Left colon (tissue), 2 donors: ENCODE measurements around the gene ABCG2. TPM values are rescaled to one million over a fixed set of nuclear protein-coding genes. Genes with fewer than 3 reads are reported as not detected.

Source experiments
- ATAC-seq: fragments of 200-7000 bp; cut with Tn5 transposase; one replicate; pipeline ENCODE4 v1.9.1; 2020; ENCODE audit warnings: mild to moderate bottlenecking, moderate library complexity
- DNase-seq, 2 donors: peaks; one replicate each; pipeline ENCODE4 v3.0.0-alpha.2; 2020
- intact Hi-C, 2 donors: fragments of 100-400 bp; cut with DNase I in 1 of 2; cut with micrococcal nuclease in 1 of 2; formaldehyde crosslinking; loops; one replicate each; pipeline versions ENCODE4 v1.11.2 to v1.14.0; 2022; cut with DNase I, micrococcal nuclease
- long read RNA-seq: library from polyadenylated mRNA; unstranded; transcript quantifications from one replicate; pipeline ENCODE4 v2.0.0, GENCODE V29; 2021
- total RNA-seq, 2 donors: library from RNA; stranded (reverse); fragmentation: NEBNext Ultra II Directional; extraction: Animal tissue kit (Norgen Biotek cat#: 25700); gene quantifications; one replicate each; pipeline ENCODE4 v1.2.1, GENCODE V29; 2021
- donor health status: DM: no; HTN: no; CAD: no.
- donor health status: DM: yes; HTN: yes; CAD: no.

ABCG2 gene
- total RNA-seq: 10 to 100 TPM; 32.5 to 36.2 TPM
- long read RNA-seq, full-length matches to known transcripts: 59 of 133 reads
- long read RNA-seq, partial matches to known transcripts: 8 of 133 reads
- long read RNA-seq, other reads (novel, unspliced or antisense): 66 of 133 reads

DNA sequence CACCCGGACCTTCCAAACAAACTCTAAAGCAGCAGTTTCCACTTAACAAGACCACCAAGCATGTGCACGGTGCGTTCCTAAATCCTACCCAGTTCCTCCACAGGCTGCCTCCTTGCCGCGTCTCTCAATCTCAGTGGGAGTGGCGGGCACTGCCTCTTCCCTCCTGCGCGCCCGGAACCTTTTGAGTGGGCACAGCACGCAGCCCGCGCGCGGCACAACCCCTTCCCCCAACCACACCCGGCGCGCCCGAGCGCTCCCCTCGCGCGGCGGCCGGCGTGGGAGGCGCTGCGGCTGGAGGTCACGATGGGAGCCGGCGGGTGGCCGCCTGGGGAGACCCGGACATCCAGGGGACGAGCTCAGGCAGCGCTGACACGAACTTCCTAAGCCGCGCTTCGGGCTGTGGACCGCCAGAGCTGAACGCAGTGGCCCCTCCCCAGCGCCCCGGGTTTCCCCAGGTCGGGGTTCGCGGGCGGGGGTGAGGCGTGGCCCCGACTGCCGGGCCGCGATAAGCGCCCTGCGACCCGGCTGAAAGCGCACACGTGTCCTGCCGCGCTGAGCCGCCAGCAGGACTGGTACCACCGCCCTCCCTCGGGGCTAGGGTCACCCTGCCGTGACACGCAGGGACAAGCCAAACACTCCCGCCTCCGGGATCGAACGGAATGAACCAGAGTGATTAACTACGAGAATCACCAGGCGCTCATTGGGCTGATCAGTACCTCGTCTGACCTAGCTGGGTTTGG is at the start of gene ABCG2:
Gene ABCG2 (minus strand): TSS at position 151 of the 740 bp plus-strand sequence. CDS start 18,644 bp downstream, outside the sequence.
- ATAC-seq (peak; percentile 81), DNase-seq (peak; percentile 36 to 46)
- intact Hi-C loops: no loop called here

DNA sequence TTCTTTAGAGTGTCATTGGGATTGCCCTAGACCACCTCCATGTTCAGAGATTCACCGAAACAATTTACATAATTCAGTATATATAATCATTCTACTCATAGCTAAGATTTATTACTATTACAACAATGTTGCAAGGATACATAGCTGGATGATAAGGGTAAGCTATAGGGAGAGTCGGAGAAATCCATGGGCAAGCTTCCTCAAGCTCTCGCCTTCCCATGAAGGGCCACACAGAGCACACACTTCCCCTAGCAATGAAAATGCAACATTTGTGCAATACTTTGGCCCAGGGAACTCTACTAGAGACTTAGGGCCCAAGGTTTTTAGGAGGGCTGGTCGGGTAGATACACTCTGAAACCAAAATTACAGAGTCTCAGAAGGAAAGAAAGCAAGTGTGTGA is 49.7 kb upstream of the ABCG2 start:
- intact Hi-C loops: no loop called here
- DNase-seq (no peak), ATAC-seq (no peak)

DNA sequence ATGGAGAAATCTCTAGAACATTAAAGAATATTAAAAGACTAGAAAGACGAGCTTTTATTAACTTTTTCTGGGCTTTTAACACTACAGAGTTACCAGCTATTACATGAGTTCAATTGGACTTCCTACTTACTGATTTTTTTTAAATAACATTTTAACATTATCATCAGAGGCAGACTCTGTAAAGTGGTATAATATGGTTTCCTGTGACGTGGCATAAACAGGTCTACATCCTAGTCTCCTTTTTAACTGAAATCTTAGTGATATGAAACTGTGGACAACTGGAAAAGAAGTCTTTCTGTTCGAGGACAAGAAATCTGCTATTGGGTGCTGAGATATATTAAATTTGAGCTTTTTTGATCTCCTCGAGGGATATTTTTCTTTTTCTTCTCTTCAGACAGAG is 48.7 kb upstream of the ABCG2 start:
- intact Hi-C loops: no loop called here
- no peak for DNase-seq
- ATAC-seq: no peak

DNA sequence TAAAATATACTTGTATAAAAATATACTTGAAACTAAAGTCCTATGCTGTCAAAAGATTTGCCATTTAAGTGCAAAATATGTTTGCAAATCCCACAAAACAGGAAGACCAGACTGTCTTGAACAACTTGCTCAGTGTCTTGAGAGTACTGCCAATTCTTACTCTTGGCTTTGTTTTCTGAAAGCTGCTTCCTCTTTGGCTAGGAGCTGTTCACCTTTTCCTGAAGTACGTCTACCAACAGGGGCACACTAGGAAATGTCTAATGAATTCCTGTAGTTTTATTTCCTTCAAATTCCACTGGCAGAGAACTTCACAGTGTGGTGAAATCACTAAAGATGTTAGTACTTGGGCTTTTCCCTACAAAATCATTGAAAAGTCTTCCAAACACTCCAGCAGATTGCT is 46.4 kb upstream of the ABCG2 start:
- intact Hi-C loops: no loop called here
- peak; percentile 68 for ATAC-seq
- no peak for DNase-seq

DNA sequence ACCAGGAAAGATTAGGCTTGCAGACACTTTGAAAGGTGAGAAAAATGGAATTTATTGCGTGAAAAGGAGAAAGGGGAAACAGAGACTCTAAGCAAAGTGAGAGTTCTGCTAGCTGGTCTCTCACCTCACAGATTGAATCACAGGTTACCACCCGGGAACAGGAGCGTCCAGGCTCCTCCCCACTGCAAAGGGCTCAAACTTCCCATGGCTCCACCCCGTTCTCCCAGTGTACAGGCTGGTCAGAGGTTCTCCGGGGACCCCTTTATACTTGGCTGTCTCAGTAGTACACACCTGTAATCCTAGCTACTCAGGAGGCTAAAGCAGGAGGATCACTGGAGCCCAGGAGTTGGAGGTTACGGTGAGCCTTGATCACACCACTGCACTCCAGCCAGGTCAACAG is 44.0 kb upstream of the ABCG2 start:
- no peak for ATAC-seq
- intact Hi-C loops: no loop called here
- no peak for DNase-seq

DNA sequence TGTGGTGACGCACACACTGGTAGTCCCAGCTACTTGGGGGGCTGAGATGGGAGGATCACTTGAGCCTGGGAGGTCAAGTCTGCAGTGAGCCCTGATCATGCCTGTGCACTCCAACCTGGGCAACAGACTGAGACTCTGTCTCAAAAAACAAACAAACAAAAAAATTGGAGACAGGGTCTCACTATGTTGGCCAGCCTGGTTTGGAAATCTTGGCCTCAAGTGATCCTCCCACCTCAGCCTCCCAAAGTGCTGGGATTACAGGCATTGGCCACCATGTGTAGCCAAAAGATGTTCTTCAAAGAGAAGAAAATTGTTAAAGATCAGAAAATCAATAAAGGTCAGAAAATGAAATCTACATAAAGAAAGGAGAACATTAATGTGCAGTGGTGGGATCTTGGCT is 41.7 kb upstream of the ABCG2 start:
- no peak for ATAC-seq
- intact Hi-C loops: no loop called here
- no peak for DNase-seq

DNA sequence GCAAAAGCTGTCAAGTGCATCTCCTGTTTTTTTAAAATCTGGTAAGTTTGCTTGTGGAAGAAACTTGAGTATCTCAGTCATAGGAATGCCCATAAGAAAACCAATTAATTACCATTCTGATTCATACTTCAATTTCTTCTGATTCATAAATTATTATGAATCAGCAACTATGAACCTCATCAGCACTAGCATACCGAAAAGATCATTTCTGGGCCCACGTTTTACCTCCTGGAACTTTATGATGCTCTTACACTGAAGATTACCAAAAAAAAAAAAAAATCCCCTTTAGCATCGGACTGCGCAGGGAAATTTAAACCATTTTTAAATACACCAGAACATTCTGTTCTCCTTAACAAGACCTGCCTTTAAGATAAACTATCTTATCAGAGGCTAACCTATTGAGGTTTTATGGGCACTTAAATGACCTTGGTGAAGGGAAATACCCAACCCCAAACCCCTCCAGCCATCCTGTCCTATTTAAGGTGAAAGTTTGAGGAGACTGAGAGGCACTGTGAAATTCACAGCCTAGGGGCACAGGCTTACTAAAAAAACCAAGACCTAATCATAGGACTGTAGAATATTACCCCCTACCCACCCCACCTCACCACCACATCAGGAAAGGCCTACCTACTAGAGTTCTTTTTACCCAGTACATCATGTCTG is 38.2 kb upstream of the ABCG2 start:
- ATAC-seq (no peak), DNase-seq (no peak)
- intact Hi-C loops: no loop called here

DNA sequence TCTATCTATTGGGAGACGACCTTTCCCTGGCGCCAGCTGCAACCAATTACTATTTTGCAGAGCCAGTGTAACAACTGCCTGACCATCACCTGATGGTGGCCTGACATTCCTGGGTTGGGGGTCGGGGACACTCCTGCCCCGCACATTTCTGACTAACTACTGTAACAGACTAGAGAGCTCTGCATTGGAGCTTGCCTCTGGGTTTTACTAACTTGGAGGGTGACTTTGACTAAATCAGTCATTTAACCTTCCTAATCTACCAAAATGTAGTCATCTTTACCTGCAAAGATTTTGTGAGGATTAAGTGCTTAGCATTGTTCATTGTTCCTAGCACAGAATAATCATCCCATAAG is 37.5 kb upstream of the ABCG2 start:
- intact Hi-C loops: no loop called here
- ATAC-seq (peak; percentile 15), DNase-seq (no peak)

DNA sequence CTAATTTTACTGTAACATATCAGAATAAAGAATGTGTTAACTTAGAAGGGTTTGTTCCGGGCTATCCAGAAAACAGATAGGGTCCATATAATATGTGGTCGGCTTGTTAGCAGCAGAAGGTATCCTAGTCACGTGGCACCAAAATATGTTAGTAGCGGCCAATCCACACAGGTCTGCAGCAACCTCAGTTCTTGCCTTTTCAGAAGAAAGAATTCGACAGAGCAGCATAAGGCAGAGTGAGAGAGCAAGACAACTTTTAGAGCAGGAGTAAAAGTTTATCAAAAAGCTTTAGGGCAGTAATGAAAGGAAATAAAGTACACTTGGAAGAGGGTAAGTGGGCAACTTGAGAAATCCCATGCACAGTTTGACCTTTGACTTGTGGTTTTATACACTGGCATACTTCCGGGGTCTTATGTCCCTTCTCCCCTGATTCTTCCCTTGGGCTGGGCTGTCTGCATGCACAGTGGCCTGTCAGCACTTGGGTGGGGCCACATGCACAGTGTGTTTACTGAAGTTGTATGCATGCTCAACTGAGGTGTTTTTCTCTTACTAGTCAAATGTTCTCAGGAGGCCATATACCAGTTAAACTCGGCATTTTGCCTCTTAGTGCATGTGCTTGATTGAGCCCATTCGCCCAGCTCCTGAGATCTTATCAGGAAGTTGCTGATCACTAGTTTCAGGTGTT is 37.0 kb upstream of the ABCG2 start:
- intact Hi-C loops: no loop called here
- peak; percentile 57 to 60 for DNase-seq
- peak; percentile 86 for ATAC-seq

DNA sequence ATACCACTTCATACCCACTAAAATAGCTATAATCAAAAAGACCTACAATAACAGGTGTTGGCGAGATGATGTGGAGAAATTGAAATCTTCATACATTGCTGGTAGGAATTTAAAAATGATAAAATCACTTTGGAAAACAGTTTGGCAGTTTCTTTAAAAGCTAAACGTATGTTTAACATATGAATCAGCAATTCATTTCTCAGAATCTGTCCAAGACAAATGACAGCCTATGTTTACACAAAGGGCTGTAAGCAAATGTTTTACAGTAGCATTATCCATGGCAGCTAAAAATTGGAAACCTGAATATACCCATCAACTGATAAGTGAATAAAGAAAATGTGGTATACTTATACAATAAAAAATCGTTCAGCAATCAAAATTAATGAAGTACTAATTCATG is 33.0 kb upstream of the ABCG2 start:
- ATAC-seq (peak; percentile 30), DNase-seq (no peak)
- intact Hi-C loops: no loop called here

DNA sequence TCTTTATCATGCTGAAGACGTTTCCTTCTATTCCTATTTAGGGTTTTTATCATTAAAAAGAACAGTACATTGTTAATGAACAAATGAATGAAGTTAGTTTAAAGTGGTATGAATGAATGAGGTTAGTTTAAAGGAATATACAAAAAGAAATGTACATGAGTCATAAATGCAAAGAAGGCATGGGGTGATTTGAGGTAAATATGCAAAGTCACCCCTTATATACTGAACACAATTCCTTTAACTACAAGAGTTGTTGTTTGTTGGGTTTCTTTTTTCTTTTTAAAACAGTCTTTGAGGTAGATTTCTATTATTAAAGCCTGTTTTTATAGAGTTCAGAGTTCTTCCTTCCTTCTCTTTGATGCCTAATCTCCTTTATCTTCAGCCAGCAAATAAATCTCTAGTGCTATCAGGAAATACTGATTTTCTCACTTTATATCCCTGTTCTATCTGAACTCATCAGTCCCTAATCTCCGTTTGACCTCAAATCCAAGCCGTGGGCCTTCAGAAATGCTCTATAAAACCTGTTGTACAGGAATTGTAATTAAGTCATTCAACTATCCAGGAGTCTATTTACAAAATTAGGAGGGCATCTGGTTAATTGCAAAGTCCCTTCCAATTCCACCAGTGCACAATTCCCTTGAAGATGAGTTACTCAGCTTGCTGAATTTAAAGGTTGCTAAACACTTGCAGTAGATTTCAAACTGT is 31.6 kb upstream of the ABCG2 start:
- intact Hi-C loops: no loop called here
- DNase-seq (no peak), ATAC-seq (no peak)

DNA sequence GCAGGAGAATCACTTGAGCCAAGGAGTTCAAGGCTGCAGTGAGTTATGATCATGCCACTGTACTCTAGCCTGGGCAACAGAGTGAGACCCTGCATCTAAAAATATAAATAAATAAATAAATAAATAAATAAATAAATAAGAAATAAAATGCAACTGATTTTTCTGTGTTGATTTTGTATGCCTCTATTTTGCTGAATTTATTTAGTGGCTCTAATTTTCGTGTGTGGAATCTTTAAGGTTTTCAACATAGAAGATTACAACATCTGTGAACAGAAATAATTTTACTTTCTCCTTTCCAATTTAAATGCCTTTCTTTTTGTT is 30.9 kb upstream of the ABCG2 start:
- ATAC-seq: no peak
- intact Hi-C loops: no loop called here
- DNase-seq: no peak

DNA sequence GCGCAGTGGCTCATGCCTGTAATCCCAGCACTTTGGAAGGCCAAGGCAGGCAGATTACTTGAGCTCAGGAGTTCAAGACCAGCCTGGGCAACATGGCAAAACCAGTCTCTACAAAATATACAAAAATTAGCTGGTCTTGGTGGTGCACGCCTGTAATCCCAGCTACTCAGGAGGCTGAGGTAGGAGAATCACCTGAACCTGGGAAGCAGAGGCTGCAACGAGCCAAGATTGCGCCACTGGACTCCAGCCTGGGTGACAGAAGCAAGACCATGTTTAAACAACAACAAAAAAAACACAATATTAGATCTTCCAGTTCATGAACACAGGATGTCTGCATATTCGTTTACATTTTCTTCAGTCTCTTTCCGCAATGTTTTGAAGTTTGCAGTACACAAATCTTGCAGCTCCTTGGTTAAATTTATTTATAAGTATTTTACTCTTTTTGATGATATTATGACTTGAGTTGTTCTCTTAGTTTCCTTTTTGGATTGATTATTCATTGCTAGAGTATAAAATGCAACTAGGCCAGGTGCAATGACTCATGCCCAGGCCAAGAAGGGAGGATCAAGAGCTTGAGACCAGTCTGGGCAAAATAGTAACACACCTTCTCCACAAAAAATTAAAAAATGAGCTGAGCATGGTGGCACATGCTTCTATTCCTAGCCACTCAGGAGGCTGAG is 30.4 kb upstream of the ABCG2 start:
- no peak for DNase-seq
- intact Hi-C loops: no loop called here
- no peak for ATAC-seq

DNA sequence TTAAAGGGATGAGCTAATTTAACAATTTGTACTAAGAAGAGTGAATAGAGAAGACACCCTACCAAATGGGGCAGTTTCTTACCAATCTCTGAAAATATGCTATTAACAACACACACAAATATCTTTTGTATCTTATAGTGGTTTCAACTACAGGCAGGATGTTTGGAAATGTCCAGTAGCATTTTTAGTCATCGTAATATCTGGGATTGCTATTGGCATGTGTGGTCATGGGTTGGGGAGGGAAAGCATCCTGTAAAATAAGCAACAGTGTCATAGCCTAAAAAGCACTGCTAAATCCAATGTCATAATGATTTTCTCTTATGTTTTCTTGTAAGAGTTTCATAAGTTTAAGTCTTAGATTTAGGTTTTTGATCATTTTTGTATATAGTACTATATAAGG is 29.3 kb upstream of the ABCG2 start:
- no peak for ATAC-seq
- no peak for DNase-seq
- intact Hi-C loops: no loop called here

DNA sequence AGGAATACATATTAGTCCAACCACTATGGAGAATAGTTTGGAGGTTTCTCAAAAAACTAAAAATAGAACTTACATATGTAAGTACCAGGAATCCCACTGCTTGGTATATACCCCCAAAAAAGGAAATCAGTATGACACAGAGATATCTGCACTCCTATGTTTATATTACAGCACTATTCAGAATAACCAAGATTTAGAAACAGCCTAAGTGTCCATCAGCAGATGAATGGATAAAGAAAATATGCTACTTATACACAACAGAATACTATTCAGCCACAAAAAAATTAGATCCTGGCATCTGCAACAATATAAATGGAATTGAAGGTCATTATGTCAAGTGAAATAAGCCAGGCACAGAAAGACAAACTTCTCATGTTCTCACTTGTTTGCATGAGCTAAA is 27.5 kb upstream of the ABCG2 start:
- DNase-seq (no peak), ATAC-seq (no peak)

DNA sequence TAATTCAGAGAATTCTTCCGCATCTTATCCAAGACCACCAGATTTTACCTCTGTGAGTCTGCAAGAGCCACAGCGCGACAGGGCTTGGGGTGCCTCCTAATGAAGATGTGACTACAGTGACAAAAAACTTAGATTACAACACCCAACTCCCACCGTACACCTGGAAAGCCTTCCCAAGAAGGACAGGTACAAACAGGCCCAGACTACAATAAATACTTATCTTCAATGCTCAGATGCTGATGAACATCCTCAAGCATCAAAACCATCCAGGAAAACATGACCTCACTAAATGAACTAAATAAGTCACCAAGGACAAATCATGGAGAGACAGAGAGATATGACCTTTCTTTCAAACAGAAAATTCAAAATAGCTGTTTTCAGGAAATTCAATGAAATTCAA is 20.8 kb upstream of the ABCG2 start:
- DNase-seq (no peak), ATAC-seq (no peak)
- intact Hi-C loops: no loop called here

More for the DNA sequence above, 27.5 kb upstream of the ABCG2 start:
- intact Hi-C loops: no loop called here

DNA sequence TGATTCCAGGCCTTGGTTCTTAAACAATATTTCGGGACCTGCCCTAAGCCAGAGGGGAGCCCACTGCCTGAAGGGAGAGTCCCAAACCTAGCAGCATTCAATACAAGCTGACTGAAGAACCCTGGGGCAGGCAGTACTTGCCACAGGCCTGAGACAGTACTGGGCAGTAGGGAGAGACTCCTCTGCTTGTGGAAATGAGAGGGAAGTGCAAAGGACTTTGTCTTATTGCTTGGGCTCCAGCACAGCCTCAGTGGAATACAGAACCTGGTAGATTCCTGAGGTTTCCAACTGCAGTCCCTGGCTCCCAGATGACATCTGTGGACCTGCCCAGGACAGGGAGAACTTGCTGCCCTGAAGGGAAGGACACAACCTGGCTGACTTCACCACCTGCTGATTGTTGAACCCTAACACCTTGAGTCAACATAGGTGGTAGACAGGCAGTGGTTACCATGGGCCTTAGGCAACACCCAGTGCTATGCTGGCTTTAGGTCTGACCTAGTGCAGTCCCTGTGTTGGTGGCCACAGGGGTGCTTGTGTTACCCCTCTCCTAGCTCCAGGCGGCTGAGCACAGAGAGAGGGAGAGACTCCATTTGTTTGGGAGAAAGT is 20.3 kb upstream of the ABCG2 start:
- ATAC-seq (peak; percentile 74), DNase-seq (no peak)
- intact Hi-C loops: no loop called here

DNA sequence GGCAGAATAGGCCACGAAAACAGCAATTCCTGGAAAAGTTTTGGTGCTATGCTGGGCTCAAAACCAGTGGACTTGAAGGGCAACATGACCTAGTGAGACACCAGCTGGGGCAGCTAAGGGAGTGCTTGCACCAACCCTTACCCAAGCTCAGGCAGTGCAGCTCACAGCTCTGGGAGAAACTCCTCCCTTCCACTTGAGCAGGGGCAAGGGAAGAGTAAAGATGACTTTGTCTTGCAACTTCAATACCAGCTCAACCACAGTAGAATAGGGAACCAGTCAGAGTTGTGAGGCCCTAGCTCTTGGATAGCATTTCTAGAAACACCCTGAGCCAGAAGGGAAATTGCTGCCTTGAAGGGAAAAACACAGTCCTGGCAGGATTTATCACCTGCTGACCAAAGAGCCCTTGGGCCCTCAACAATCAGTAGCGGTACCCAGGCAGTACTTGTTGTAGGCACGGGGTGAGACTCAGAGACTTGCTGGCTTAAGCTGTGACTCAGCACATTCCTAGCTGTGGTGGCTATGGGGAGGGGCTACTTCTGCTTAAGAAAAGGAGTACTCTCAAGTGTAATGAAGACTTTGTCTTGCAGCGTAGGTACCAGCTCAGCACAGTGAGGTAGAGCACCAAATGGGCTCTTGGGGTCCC is 19.7 kb upstream of the ABCG2 start:
- DNase-seq (no peak), ATAC-seq (peak; percentile 66)
- intact Hi-C loops: no loop called here
